Measurements from ENCODE around the gene RASD1. TPM values are rescaled to one million over a fixed set of nuclear protein-coding genes. Genes with fewer than 3 reads are reported as not detected.

RASD1 gene
- total and polyA plus RNA-seq, 2 of the 4 experiments (the other 2 are of a cell fraction) = 0.54 to 1.8 TPM

DNA sequence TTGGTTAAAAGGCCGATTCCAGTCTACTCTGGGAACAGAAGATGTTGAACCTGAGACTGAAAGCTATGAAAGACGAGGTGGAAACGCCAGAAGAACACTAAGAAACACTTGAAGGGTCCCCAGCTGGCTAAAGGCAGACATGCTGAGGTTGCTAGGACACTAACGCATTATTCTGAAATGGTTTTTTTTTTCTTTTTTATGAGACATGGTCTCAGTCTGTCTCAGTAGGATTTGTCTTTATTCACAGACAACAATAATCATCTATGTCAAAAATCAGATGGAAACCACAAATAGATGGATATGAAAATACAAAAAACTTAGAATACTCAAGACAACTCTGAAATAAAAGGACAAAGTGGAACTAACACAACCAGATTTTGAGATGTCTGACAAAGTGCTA lies 35.0 kb upstream of the RASD1 start:
- Histone ChIP-seq H4K5ac (ENCODE audit: low read depth, low read length) (no peak overlapping the region), H3K4me3 (ENCODE audit: insufficient read depth, low read depth, low read length) (no peak overlapping the region), H3K14ac (replicated peaks; ENCODE audit: low read depth, low read length) (no peak overlapping the region), H2BK5ac (ENCODE audit: low read depth, low read length, poor library complexity, severe bottlenecking) (no peak overlapping the region), H3K9me1 (ENCODE audit: insufficient read depth, low read length) (no peaks in the 10 kb centered on the region), H2BK15ac (ENCODE audit: low read depth, low read length) (no peak overlapping the region), H3K9ac (ENCODE audit: low read depth, low read length) (no peak overlapping the region), H3K27ac (ENCODE audit: insufficient read depth, low read length) (no peak overlapping the region), H3K4me1 (ENCODE audit: control insufficient read depth, insufficient read depth, low read length) (peaks cover 5% of the 10 kb centered on the region; the same call in 1 of the 2 replicates), H3K4ac (ENCODE audit: low read depth, low read length) (no peak overlapping the region), H3K27me3 (ENCODE audit: control insufficient read depth, insufficient read depth, low read length) (no peaks in the 10 kb centered on the region; the same call in 1 of the 2 replicates), H4K91ac (ENCODE audit: insufficient read depth, low read depth, low read length) (no peak overlapping the region), H4K20me1 (ENCODE audit: insufficient read depth, low read length) (no peaks in the 10 kb centered on the region; the same call in 1 of the 2 replicates), H3K9me3 (ENCODE audit: control insufficient read depth, insufficient read depth, low read length) (no peaks in the 10 kb centered on the region), H2BK20ac (ENCODE audit: low read depth, low read length) (no peak overlapping the region), H3K4me2 (ENCODE audit: low read depth, low read length) (no peak overlapping the region), H4K8ac (ENCODE audit: low read depth in 2 of 2, low read length in 2 of 2) (no peak overlapping the region), H2AK5ac (ENCODE audit: low read depth, low read length) (no peak overlapping the region), H3K18ac (ENCODE audit: low read depth, low read length) (no peak overlapping the region), H2AK9ac (replicated peaks; ENCODE audit: low read depth, low read length, poor library complexity) (no peak overlapping the region), H3K36me3 (ENCODE audit: control insufficient read depth, insufficient read depth, low read length) (no peaks in the 10 kb centered on the region), H2AFZ (replicated peaks; ENCODE audit: low read length, poor library complexity) (no peak overlapping the region), H3K56ac (ENCODE audit: extremely low read depth, insufficient read depth, low read length) (no peak overlapping the region), H2BK120ac (ENCODE audit: low read depth, low read length) (no peak overlapping the region), H3K23ac (ENCODE audit: low read depth, low read length) (no peak overlapping the region), H3K79me1 (ENCODE audit: low read depth in 1 of 2, low read length in 2 of 2) (0 out of 4 replicates have a peak, but pooled peaks cover 0 to 3% of the 10 kb centered on the region in 2 experiments)
- no TSS peak for BruUV-seq (replicated peaks)
- no peak for ATAC-seq (ENCODE audit: low read depth)
- 100% methylated on average over 1 of the region's 4 CpGs; no CpG with 5 or more reads in 1 of the 2 experiments for WGBS, 2 experiments (ENCODE audit: extremely low coverage in 2 of 2, insufficient read length in 1 of 2)
- DNase-seq = no peak
- in situ Hi-C loops (cut with MboI; ENCODE audit: low sequenced_read_pairs) (no loop called here), intact Hi-C loops (cut with micrococcal nuclease) (no loop called here), dilution Hi-C loops (cut with HindIII; ENCODE audit: low sequenced_read_pairs, unreplicated experiment) (no loop called here)
- ChIA-PET POLR2A (ENCODE audit: unreplicated experiment) (no interaction called here), CTCF (no interaction called here)
- TF ChIP-seq RFX5 (IDR thresholded peaks at IDR 0.05; ENCODE audit: low read depth, low read length) = no peak
- no peak for TF ChIP-seq BHLHE40 (IDR thresholded peaks at IDR 0.05; ENCODE audit: low read depth, low read length)
- TF ChIP-seq, protein P1, sequence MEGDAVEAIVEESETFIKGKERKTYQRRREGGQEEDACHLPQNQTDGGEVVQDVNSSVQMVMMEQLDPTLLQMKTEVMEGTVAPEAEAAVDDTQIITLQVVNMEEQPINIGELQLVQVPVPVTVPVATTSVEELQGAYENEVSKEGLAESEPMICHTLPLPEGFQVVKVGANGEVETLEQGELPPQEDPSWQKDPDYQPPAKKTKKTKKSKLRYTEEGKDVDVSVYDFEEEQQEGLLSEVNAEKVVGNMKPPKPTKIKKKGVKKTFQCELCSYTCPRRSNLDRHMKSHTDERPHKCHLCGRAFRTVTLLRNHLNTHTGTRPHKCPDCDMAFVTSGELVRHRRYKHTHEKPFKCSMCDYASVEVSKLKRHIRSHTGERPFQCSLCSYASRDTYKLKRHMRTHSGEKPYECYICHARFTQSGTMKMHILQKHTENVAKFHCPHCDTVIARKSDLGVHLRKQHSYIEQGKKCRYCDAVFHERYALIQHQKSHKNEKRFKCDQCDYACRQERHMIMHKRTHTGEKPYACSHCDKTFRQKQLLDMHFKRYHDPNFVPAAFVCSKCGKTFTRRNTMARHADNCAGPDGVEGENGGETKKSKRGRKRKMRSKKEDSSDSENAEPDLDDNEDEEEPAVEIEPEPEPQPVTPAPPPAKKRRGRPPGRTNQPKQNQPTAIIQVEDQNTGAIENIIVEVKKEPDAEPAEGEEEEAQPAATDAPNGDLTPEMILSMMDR (conservative IDR thresholded peaks at IDR 0.05; ENCODE audit: low read depth, low read length) = no peak
- TF ChIP-seq MAFK (IDR thresholded peaks at IDR 0.05; ENCODE audit: low read depth, low read length) = no peak
- no peak for TF ChIP-seq NFE2L2 (IDR thresholded peaks at IDR 0.05; ENCODE audit: low read depth, low read length)
- TF ChIP-seq RAD21 (IDR thresholded peaks at IDR 0.05; ENCODE audit: low read length) = no peak
- TF ChIP-seq FOS (IDR thresholded peaks at IDR 0.05; ENCODE audit: low read depth, low read length) = no peak
- no peak for TF ChIP-seq MAZ (IDR thresholded peaks at IDR 0.05; ENCODE audit: borderline replicate concordance, low read depth, low read length)
- TF ChIP-seq CHD1 (IDR thresholded peaks at IDR 0.05; ENCODE audit: low read depth, low read length) = no peak
